GM18526 (cell line): ENCODE results near the gene PTPMT1.

Experiments
- POLR2A ChIP-seq: IDR thresholded peaks from 3 replicates; pipeline ENCODE4 v1.6.1; 2011; ENCODE audit not compliant: insufficient read length; ENCODE audit errors: extremely low read depth

PTPMT1 gene

DNA sequence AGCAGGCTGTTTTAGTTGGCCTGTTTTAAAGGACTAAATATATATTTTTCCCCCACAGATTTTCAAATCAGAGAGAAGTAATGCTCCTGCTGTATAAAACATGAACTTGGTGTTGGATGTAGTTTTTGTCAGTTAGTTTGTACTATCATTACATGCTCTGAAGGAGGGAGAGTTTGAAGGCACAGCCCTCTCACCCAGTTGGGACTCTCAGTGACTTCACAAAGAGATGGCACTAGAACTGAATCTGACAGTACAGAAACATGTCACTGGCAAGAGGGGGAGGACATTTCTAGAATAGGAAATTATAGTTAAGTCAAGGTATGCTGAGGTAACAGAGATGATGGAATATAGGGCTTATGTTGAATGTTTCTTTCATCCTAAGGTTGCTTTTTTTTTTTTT, 49.9 kb downstream of the PTPMT1 start:
- TF ChIP-seq POLR2A = no peak

DNA sequence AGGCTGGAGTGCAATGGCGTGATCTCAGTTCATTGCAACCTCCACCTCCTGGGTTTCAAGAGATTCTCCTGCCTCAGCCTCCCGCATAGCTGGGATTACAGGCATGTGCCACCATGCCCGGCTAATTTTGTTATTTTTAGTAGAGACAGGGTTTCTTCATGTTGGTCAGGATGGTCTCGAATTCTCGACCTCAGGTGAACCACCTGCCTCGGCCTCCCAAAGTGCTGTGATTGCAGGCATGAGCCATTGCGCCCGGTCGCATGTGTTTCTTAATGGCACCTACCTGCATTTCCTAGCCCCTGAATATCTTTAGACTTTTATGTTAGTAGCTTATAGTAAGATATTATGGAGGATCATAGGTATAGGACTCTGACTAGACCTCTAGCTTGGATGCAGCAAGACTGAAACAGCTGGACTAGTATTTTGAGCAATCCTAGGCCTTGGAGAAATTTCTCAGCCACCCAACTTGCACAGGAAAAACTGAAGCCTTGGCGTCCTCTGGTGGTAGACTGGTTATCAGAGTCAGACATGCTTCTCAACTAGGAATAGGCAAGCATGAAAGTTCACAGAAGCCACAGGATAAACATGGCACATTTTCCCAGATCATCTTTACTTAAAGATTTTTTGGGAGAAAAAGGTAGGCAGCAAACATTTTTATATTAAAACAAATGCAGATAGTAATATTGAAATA, 51.5 kb downstream of the PTPMT1 start:
- no peak for TF ChIP-seq POLR2A

DNA sequence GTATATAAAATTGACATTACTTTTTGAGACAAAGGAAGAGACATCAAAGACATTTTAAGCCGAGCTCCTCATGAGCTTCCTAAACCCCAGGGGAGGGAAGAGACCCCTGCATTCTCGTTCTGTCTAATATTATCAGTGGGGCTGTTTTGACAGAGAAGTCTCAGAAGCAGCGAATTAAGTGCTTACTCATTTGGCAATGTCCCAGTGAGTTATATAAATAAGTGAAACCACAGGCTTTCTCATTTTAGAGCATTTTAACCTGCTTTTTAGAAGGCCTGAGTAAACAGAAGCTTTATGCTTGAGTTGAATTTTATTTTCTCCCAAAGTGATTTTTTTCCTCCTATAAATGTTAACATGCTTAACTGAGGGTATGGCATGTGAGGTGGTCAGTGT, 52.0 kb downstream of the PTPMT1 start:
- no peak for TF ChIP-seq POLR2A

DNA sequence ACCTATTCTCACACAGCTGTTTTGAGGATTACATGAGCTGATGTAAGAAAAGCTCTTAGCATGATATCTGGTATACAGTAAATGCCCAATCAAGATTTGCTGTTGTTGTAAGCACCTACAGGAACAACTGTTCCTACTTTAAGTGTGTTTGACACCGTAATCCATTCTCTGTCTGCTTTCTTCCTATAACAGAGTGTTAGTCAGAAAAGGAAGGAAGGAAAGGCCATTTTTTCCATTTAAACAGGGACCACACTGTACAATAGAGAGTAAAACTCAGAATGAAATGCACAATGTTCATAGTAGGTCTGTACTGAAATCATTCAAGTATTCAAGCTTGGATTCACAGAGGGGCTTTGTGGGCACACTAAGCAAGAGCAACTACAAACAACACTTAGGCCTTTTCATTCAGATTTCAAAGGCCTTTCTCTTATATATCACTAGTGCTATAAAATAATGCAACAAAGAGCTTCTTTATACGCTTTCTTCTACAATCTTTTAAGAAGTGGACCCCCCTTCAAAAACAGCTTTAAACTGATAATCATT, 55.5 kb downstream of the PTPMT1 start:
- TF ChIP-seq POLR2A = no peak
